ENCODE measurements around the gene TMEM87B.
"Not testable (repeated sequence)": the region's sequence is repeated elsewhere in the genome, so short reads cannot be mapped to it uniquely, and the experiment has no call there.

The TMEM87B gene

GRCh38 chr2:112134120-112134519 is 79.1 kb downstream of the TMEM87B start:
- no peak for DNase-seq (ENCODE audit: low read depth in 2 of 2)
- no peak for TF ChIP-seq CTCF (IDR thresholded peaks at IDR 0.05; ENCODE audit: low read depth, low read length)
- no peak overlapping the region for H3K4me3 ChIP-seq (replicated peaks in 1 of 2; ENCODE audit: low read depth in 2 of 2, low read length in 2 of 2)

GRCh38 chr2:112136096-112136495 is 81.0 kb downstream of the TMEM87B start:
- no peak for TF ChIP-seq CTCF (IDR thresholded peaks at IDR 0.05; ENCODE audit: low read depth, low read length)
- DNase-seq (ENCODE audit: low read depth in 2 of 2) = no peak
- no peak overlapping the region for H3K4me3 ChIP-seq (replicated peaks in 1 of 2; ENCODE audit: low read depth in 2 of 2, low read length in 2 of 2)

- no peak for TF ChIP-seq CTCF (IDR thresholded peaks at IDR 0.05; ENCODE audit: low read depth, low read length)
- peak overlapping the region; percentile 48 to 52 for H3K4me3 ChIP-seq (replicated peaks in 1 of 2; ENCODE audit: low read depth in 2 of 2, low read length in 2 of 2)
- DNase-seq (ENCODE audit: low read depth in 2 of 2) = peak; percentile 13 to 28
Measured at GRCh38 chr2:112137516-112138158, 82.6 kb downstream of the TMEM87B start.

GRCh38 chr2:112138159-112139032 is 83.3 kb downstream of the TMEM87B start, which contains the start of gene FBLN7:
TSS of gene FBLN7 (plus strand) at chr2:112138385. CDS start at chr2:112138656, 271 bp downstream.
- no peak for TF ChIP-seq CTCF (IDR thresholded peaks at IDR 0.05; ENCODE audit: low read depth, low read length)
- H3K4me3 ChIP-seq (replicated peaks in 1 of 2; ENCODE audit: low read depth in 2 of 2, low read length in 2 of 2) = peak within 1 kb of the TSS; percentile 52 to 53
- DNase-seq (ENCODE audit: low read depth in 2 of 2) = peak; percentile 23 to 27

GRCh38 chr2:112139033-112139614 is 84.1 kb downstream of the TMEM87B start:
- not testable (repeated sequence) for DNase-seq (ENCODE audit: low read depth in 2 of 2)
- H3K4me3 ChIP-seq (replicated peaks in 1 of 2; ENCODE audit: low read depth in 2 of 2, low read length in 2 of 2) = peak overlapping the region; percentile 52 to 53

GRCh38 chr2:112139661-112140204 is 84.7 kb downstream of the TMEM87B start:
- DNase-seq (ENCODE audit: low read depth in 2 of 2) = not testable (repeated sequence)
- peak overlapping the region; percentile 15 to 42 for H3K4me3 ChIP-seq (replicated peaks in 1 of 2; ENCODE audit: low read depth in 2 of 2, low read length in 2 of 2)

GRCh38 chr2:112140205-112140802 is 85.2 kb downstream of the TMEM87B start:
- no peak for TF ChIP-seq CTCF (IDR thresholded peaks at IDR 0.05; ENCODE audit: low read depth, low read length)
- no peak for DNase-seq (ENCODE audit: low read depth in 2 of 2)
- H3K4me3 ChIP-seq (replicated peaks in 1 of 2; ENCODE audit: low read depth in 2 of 2, low read length in 2 of 2) = peak overlapping the region; percentile 15 to 42

All from cardiac fibroblast (primary cell).